ENCODE results near the gene AP5B1. TPM values are rescaled to one million over a fixed set of nuclear protein-coding genes. Genes with fewer than 3 reads are reported as not detected.

The AP5B1 gene
- total and polyA plus RNA-seq, 4 donors: 5.0 to 9.3 (median 6.7) TPM

Other genes with a start within 250 kb of the AP5B1 start
- 10 to 100 TPM; 47.5 to 68.7 TPM for gene LTBP3, start 222.6 kb downstream of the AP5B1 start, total RNA-seq
- gene LTBP3, start 222.6 kb downstream of the AP5B1 start, polyA plus RNA-seq (ENCODE audit: insufficient read length in 2 of 2): 100 to 1,000 TPM; 158 to 198 TPM
- gene ZNRD2, start 210.5 kb downstream of the AP5B1 start, total RNA-seq: 10 to 100 TPM; 14.7 to 25.6 TPM
- gene ZNRD2, start 210.5 kb downstream of the AP5B1 start, polyA plus RNA-seq (ENCODE audit: insufficient read length in 2 of 2): 10 to 100 TPM; 82.5 to 87.2 TPM
- 10 to 100 TPM in 1 of 2 donors, 1 to 10 TPM in 1; 7.0 to 49.2 TPM for gene FAM89B, start 208.4 kb downstream of the AP5B1 start, total RNA-seq
- 10 to 100 TPM; 48.6 to 49.0 TPM for gene FAM89B, start 208.4 kb downstream of the AP5B1 start, polyA plus RNA-seq (ENCODE audit: insufficient read length in 2 of 2)
- 10 to 100 TPM; 13.9 to 24.0 TPM for gene EHBP1L1, start 204.9 kb downstream of the AP5B1 start, total RNA-seq
- 10 to 100 TPM; 20.3 to 30.1 TPM for gene EHBP1L1, start 204.9 kb downstream of the AP5B1 start, polyA plus RNA-seq (ENCODE audit: insufficient read length in 2 of 2)
- gene KCNK7, start 185.2 kb downstream of the AP5B1 start, total RNA-seq: under 1 TPM; 0.20 to 0.44 TPM
- under 1 TPM; 0.77 to 0.90 TPM for gene KCNK7, start 185.2 kb downstream of the AP5B1 start, polyA plus RNA-seq (ENCODE audit: insufficient read length in 2 of 2)
- gene MAP3K11, start 166.8 kb downstream of the AP5B1 start, total RNA-seq: 10 to 100 TPM; 16.8 to 28.9 TPM
- 10 to 100 TPM; 31.2 to 38.1 TPM for gene MAP3K11, start 166.8 kb downstream of the AP5B1 start, polyA plus RNA-seq (ENCODE audit: insufficient read length in 2 of 2)
- 10 to 100 TPM; 10.4 to 15.3 TPM for gene PCNX3, start 165.2 kb downstream of the AP5B1 start, total RNA-seq
- gene PCNX3, start 165.2 kb downstream of the AP5B1 start, polyA plus RNA-seq (ENCODE audit: insufficient read length in 2 of 2): 10 to 100 TPM; 35.7 to 41.6 TPM
- 10 to 100 TPM; 10.6 to 34.2 TPM for gene SIPA1, start 142.9 kb downstream of the AP5B1 start, total RNA-seq
- gene SIPA1, start 142.9 kb downstream of the AP5B1 start, polyA plus RNA-seq (ENCODE audit: insufficient read length in 2 of 2): 10 to 100 TPM; 35.4 to 43.6 TPM
- 10 to 100 TPM; 14.5 to 29.4 TPM for gene RELA, start 118.1 kb downstream of the AP5B1 start, total RNA-seq
- 10 to 100 TPM; 53.9 to 57.7 TPM for gene RELA, start 118.1 kb downstream of the AP5B1 start, polyA plus RNA-seq (ENCODE audit: insufficient read length in 2 of 2)
- gene KAT5, start 68.7 kb downstream of the AP5B1 start, total RNA-seq: 10 to 100 TPM; 41.5 to 74.5 TPM
- gene KAT5, start 68.7 kb downstream of the AP5B1 start, polyA plus RNA-seq (ENCODE audit: insufficient read length in 2 of 2): 10 to 100 TPM; 80.3 to 81.2 TPM
- 10 to 100 TPM; 11.8 to 52.6 TPM for gene RNASEH2C, start 60.2 kb downstream of the AP5B1 start, total RNA-seq
- 10 to 100 TPM; 48.0 to 56.5 TPM for gene RNASEH2C, start 60.2 kb downstream of the AP5B1 start, polyA plus RNA-seq (ENCODE audit: insufficient read length in 2 of 2)
- not detected for gene OVOL1, start 6.1 kb upstream of the AP5B1 start, total RNA-seq
- gene OVOL1, start 6.1 kb upstream of the AP5B1 start, polyA plus RNA-seq (ENCODE audit: insufficient read length in 2 of 2): under 1 TPM in 1 of 2 donors, not detected in 1; 0.09 TPM
- gene SNX32, start 53.0 kb upstream of the AP5B1 start, total RNA-seq: 1 to 10 TPM; 3.3 to 4.0 TPM
- 10 to 100 TPM in 1 of 2 donors, 1 to 10 TPM in 1; 9.7 to 22.1 TPM for gene SNX32, start 53.0 kb upstream of the AP5B1 start, polyA plus RNA-seq (ENCODE audit: insufficient read length in 2 of 2)
- 100 to 1,000 TPM; 472 to 682 TPM for gene CFL1, start 77.2 kb upstream of the AP5B1 start, total RNA-seq
- gene CFL1, start 77.2 kb upstream of the AP5B1 start, polyA plus RNA-seq (ENCODE audit: insufficient read length in 2 of 2): 1,000 to 10,000 TPM; 1,362 to 1,371 TPM
- 10 to 100 TPM; 24.9 to 49.7 TPM for gene MUS81, start 79.5 kb upstream of the AP5B1 start, total RNA-seq
- gene MUS81, start 79.5 kb upstream of the AP5B1 start, polyA plus RNA-seq (ENCODE audit: insufficient read length in 2 of 2): 10 to 100 TPM; 57.4 to 62.0 TPM
- 10 to 100 TPM; 21.2 to 84.5 TPM for gene EFEMP2, start 91.8 kb upstream of the AP5B1 start, total RNA-seq
- gene EFEMP2, start 91.8 kb upstream of the AP5B1 start, polyA plus RNA-seq (ENCODE audit: insufficient read length in 2 of 2): 10 to 100 TPM; 73.6 to 94.1 TPM
- under 1 TPM; 0.20 to 0.39 TPM for gene CTSW, start 98.9 kb upstream of the AP5B1 start, total RNA-seq
- under 1 TPM; 0.51 to 0.96 TPM for gene CTSW, start 98.9 kb upstream of the AP5B1 start, polyA plus RNA-seq (ENCODE audit: insufficient read length in 2 of 2)
- 100 to 1,000 TPM in 1 of 2 donors, 10 to 100 TPM in 1; 79.4 to 139 TPM for gene FIBP, start 107.5 kb upstream of the AP5B1 start, total RNA-seq
- gene FIBP, start 107.5 kb upstream of the AP5B1 start, polyA plus RNA-seq (ENCODE audit: insufficient read length in 2 of 2): 100 to 1,000 TPM; 144 to 158 TPM
- gene CCDC85B, start 109.7 kb upstream of the AP5B1 start, total RNA-seq: 10 to 100 TPM; 15.7 to 23.5 TPM
- 10 to 100 TPM; 50.2 to 53.9 TPM for gene CCDC85B, start 109.7 kb upstream of the AP5B1 start, polyA plus RNA-seq (ENCODE audit: insufficient read length in 2 of 2)
- gene FOSL1, start 119.4 kb upstream of the AP5B1 start, total RNA-seq: under 1 TPM in 1 of 2 donors, not detected in 1; 0.20 TPM
- gene FOSL1, start 119.4 kb upstream of the AP5B1 start, polyA plus RNA-seq (ENCODE audit: insufficient read length in 2 of 2): under 1 TPM; 0.36 to 0.41 TPM
- 10 to 100 TPM; 13.9 to 20.4 TPM for gene C11orf68, start 138.1 kb upstream of the AP5B1 start, total RNA-seq
- gene C11orf68, start 138.1 kb upstream of the AP5B1 start, polyA plus RNA-seq (ENCODE audit: insufficient read length in 2 of 2): 10 to 100 TPM; 62.3 to 66.2 TPM
- 100 to 1,000 TPM in 1 of 2 donors, 10 to 100 TPM in 1; 46.4 to 127 TPM for gene DRAP1, start 138.4 kb upstream of the AP5B1 start, total RNA-seq
- 100 to 1,000 TPM; 178 to 183 TPM for gene DRAP1, start 138.4 kb upstream of the AP5B1 start, polyA plus RNA-seq (ENCODE audit: insufficient read length in 2 of 2)
- under 1 TPM in 1 of 2 donors, not detected in 1; 0.39 TPM for gene TSGA10IP, start 164.5 kb upstream of the AP5B1 start, total RNA-seq
- gene TSGA10IP, start 164.5 kb upstream of the AP5B1 start, polyA plus RNA-seq (ENCODE audit: insufficient read length in 2 of 2): under 1 TPM; 0.60 to 0.68 TPM
- gene SART1, start 180.8 kb upstream of the AP5B1 start, total RNA-seq: 10 to 100 TPM; 29.2 to 43.3 TPM
- gene SART1, start 180.8 kb upstream of the AP5B1 start, polyA plus RNA-seq (ENCODE audit: insufficient read length in 2 of 2): 10 to 100 TPM; 60.6 to 68.2 TPM
- 10 to 100 TPM; 18.4 to 33.7 TPM for gene EIF1AD, start 221.2 kb upstream of the AP5B1 start, total RNA-seq
- gene EIF1AD, start 221.2 kb upstream of the AP5B1 start, polyA plus RNA-seq (ENCODE audit: insufficient read length in 2 of 2): 10 to 100 TPM; 24.6 to 33.7 TPM
- gene BANF1, start 221.5 kb upstream of the AP5B1 start, total RNA-seq: 10 to 100 TPM; 14.3 to 45.2 TPM
- 100 to 1,000 TPM; 264 to 280 TPM for gene BANF1, start 221.5 kb upstream of the AP5B1 start, polyA plus RNA-seq (ENCODE audit: insufficient read length in 2 of 2)
- gene CST6, start 231.0 kb upstream of the AP5B1 start, total RNA-seq: under 1 TPM in 1 of 2 donors, not detected in 1; 0.17 TPM
- not detected for gene CST6, start 231.0 kb upstream of the AP5B1 start, polyA plus RNA-seq (ENCODE audit: insufficient read length in 2 of 2)
- not detected for gene CATSPER1, start 245.5 kb upstream of the AP5B1 start, total RNA-seq
- gene CATSPER1, start 245.5 kb upstream of the AP5B1 start, polyA plus RNA-seq (ENCODE audit: insufficient read length in 2 of 2): under 1 TPM in 1 of 2 donors, not detected in 1; 0.10 TPM

All from spinal cord (tissue), 4 donors.